Peyer's patch (tissue), 4 donors: Measurements from ENCODE around the gene MATR3.

ENCODE experiments used
- POLR2A ChIP-seq, 2 donors: fragments of 450-650 bp; IDR thresholded peaks; one replicate each; pipeline ENCODE4 v1.5.1; 2017; ENCODE audit warnings: antibody characterized with exemption in 2 of 2, mild to moderate bottlenecking in 2 of 2, moderate library complexity in 2 of 2
- TF ChIP-seq, protein P1 (sequence below), 6 experiments: fragments of 450-650 bp in 4 of 6; fragments of 200-600 bp in 2 of 6; sonication (generic) in 1 of 6; IDR thresholded peaks; one replicate each; pipeline ENCODE4 v1.5.1; 2017 to 2019; ENCODE audit warnings: antibody characterized with exemption in 6 of 6, mild to moderate bottlenecking in 3 of 6, moderate library complexity in 1 of 6

DNA sequence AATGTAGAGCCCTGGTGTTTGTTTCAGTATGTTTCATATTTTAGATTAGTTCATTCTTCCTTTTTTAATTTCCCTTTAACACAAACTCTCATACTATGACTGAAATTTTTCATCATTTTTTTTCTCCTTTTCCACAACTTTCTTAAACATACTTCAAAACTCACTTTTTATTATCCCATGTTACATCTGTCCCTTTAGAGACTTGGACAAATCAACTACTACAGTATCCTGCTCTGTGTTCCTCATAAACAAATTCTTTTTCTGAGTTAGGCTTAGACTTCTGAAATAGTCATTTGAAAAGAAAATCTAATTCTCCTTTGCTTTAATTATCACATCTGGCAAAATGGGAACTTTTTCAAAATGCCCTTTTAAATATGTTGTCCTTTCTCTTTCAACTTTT, 15.3 kb downstream of the MATR3 start:
- TF ChIP-seq, protein P1, sequence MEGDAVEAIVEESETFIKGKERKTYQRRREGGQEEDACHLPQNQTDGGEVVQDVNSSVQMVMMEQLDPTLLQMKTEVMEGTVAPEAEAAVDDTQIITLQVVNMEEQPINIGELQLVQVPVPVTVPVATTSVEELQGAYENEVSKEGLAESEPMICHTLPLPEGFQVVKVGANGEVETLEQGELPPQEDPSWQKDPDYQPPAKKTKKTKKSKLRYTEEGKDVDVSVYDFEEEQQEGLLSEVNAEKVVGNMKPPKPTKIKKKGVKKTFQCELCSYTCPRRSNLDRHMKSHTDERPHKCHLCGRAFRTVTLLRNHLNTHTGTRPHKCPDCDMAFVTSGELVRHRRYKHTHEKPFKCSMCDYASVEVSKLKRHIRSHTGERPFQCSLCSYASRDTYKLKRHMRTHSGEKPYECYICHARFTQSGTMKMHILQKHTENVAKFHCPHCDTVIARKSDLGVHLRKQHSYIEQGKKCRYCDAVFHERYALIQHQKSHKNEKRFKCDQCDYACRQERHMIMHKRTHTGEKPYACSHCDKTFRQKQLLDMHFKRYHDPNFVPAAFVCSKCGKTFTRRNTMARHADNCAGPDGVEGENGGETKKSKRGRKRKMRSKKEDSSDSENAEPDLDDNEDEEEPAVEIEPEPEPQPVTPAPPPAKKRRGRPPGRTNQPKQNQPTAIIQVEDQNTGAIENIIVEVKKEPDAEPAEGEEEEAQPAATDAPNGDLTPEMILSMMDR (IDR thresholded peaks at IDR 0.05): no peak
- TF ChIP-seq POLR2A (IDR thresholded peaks at IDR 0.05): no peak
